IMR-90 (cell line): ENCODE data around the gene CSN1S1. TPM values are rescaled to one million over a fixed set of nuclear protein-coding genes. Genes with fewer than 3 reads are reported as not detected.

ENCODE experiments used
- ATAC-seq: fragments of 200-7000 bp; cut with Tn5 transposase; 2 replicates; pipeline ENCODE4 v1.9.1; 2020; ENCODE audit warnings: low read depth, mild to moderate bottlenecking, moderate library complexity
- BruUV-seq: library from RNA; stranded (reverse); fragments of 400-500 nt; replicated peaks from 2 replicates; lab custom pipeline; 2021; lab: Mats Ljungman, UMichigan
- CTCF ChIA-PET: fragments of 300-600 bp; formaldehyde crosslinking; extraction: SDS; loops from one replicate; lab custom pipeline; 2021; ENCODE audit warnings: antibody characterized with exemption; lab: Yijun Ruan, JAX
- POLR2A ChIA-PET: fragments of 300-600 bp; sonication (Branson Sonifier 250); formaldehyde crosslinking; loops from one replicate; lab custom pipeline; 2022; ENCODE audit warnings: antibody characterized with exemption; ENCODE audit not compliant: unreplicated experiment; lab: Charles Lee
- DNase-seq: peaks from one replicate; pipeline ENCODE4 v3.0.0; 2013
- H2AFZ ChIP-seq: replicated peaks from 2 replicates; pipeline ENCODE3; 2013; ENCODE audit warnings: low read length, mild to moderate bottlenecking; ENCODE audit not compliant: poor library complexity
- H2AK5ac ChIP-seq: 2 replicates; pipeline ENCODE4 v1.6.1; 2013; ENCODE audit warnings: low read depth, low read length, inconsistent platforms
- H2AK9ac ChIP-seq: replicated peaks from 2 replicates; pipeline ENCODE3; 2013; ENCODE audit warnings: mild to moderate bottlenecking, low read depth, low read length, moderate library complexity; ENCODE audit not compliant: poor library complexity
- H2BK120ac ChIP-seq: 2 replicates; pipeline ENCODE4 v1.6.1; 2013; ENCODE audit warnings: low read depth, low read length, inconsistent platforms
- H2BK15ac ChIP-seq: 3 replicates; pipeline ENCODE4 v1.6.1; 2013; ENCODE audit warnings: low read depth, low read length, inconsistent platforms
- H2BK20ac ChIP-seq: 2 replicates; pipeline ENCODE4 v1.6.1; 2013; ENCODE audit warnings: low read depth, mild to moderate bottlenecking, inconsistent platforms, low read length, moderate library complexity
- H2BK5ac ChIP-seq: 2 replicates; pipeline ENCODE4 v1.6.1; 2013; ENCODE audit warnings: mild to moderate bottlenecking, low read depth, low read length, inconsistent platforms; ENCODE audit not compliant: poor library complexity, severe bottlenecking
- H3K14ac ChIP-seq: replicated peaks from 2 replicates; pipeline ENCODE4 v1.6.1; 2013; ENCODE audit warnings: low read depth, low read length, inconsistent platforms
- H3K18ac ChIP-seq: 2 replicates; pipeline ENCODE4 v1.6.1; 2013; ENCODE audit warnings: low read depth, low read length, control low read depth
- H3K23ac ChIP-seq: 2 replicates; pipeline ENCODE4 v1.6.1; 2013; ENCODE audit warnings: low read depth, low read length, inconsistent platforms
- H3K27ac ChIP-seq: 2 replicates; pipeline ENCODE4 v1.5.1; 2013; ENCODE audit warnings: mild to moderate bottlenecking, control low read depth, low read length; ENCODE audit not compliant: insufficient read depth
- H3K27me3 ChIP-seq: 2 replicates; pipeline ENCODE4 v1.6.1; 2013; ENCODE audit warnings: low read length; ENCODE audit not compliant: control insufficient read depth, insufficient read depth
- H3K36me3 ChIP-seq: 2 replicates; pipeline ENCODE4 v1.6.1; 2013; ENCODE audit warnings: low read length, mixed read lengths; ENCODE audit not compliant: control insufficient read depth, insufficient read depth
- H3K4ac ChIP-seq: 2 replicates; pipeline ENCODE4 v1.6.1; 2013; ENCODE audit warnings: low read depth, low read length, inconsistent platforms
- H3K4me1 ChIP-seq: 2 replicates; pipeline ENCODE4 v1.6.1; 2013; ENCODE audit warnings: low read length, mixed read lengths; ENCODE audit not compliant: control insufficient read depth, insufficient read depth
- H3K4me2 ChIP-seq: 2 replicates; pipeline ENCODE4 v1.6.1; 2013; ENCODE audit warnings: low read depth, mild to moderate bottlenecking, control low read depth, low read length, moderate library complexity
- H3K4me3 ChIP-seq: 2 replicates; pipeline ENCODE4 v1.5.1; 2013; ENCODE audit warnings: low read depth, mild to moderate bottlenecking, control low read depth, low read length, moderate library complexity; ENCODE audit not compliant: insufficient read depth
- H3K56ac ChIP-seq: 2 replicates; pipeline ENCODE4 v1.6.1; 2013; ENCODE audit warnings: low read length, inconsistent platforms; ENCODE audit not compliant: insufficient read depth; ENCODE audit errors: extremely low read depth
- H3K79me1 ChIP-seq, 2 experiments: 2 replicates each; pipeline ENCODE4 v1.6.1; 2013; ENCODE audit warnings: low read length in 2 of 2, inconsistent platforms in 1 of 2, low read depth in 1 of 2
- H3K9ac ChIP-seq: 2 replicates; pipeline ENCODE4 v1.6.1; 2013; ENCODE audit warnings: low read depth, low read length, control low read depth
- H3K9me1 ChIP-seq: 2 replicates; pipeline ENCODE4 v1.6.1; 2013; ENCODE audit warnings: low read length, inconsistent platforms; ENCODE audit not compliant: insufficient read depth
- H3K9me3 ChIP-seq: 2 replicates; pipeline ENCODE4 v1.6.1; 2013; ENCODE audit warnings: low read length; ENCODE audit not compliant: control insufficient read depth, insufficient read depth
- H4K20me1 ChIP-seq: 2 replicates; pipeline ENCODE4 v1.6.1; 2013; ENCODE audit warnings: low read length, inconsistent platforms; ENCODE audit not compliant: insufficient read depth
- H4K5ac ChIP-seq: 2 replicates; pipeline ENCODE4 v1.6.1; 2013; ENCODE audit warnings: mild to moderate bottlenecking, low read depth, low read length, control low read depth
- H4K8ac ChIP-seq, 2 experiments: 2 replicates each; pipeline ENCODE4 v1.6.1; 2013; ENCODE audit warnings: low read depth in 2 of 2, low read length in 2 of 2, control low read depth in 1 of 2, inconsistent platforms in 1 of 2
- H4K91ac ChIP-seq: 2 replicates; pipeline ENCODE4 v1.6.1; 2013; ENCODE audit warnings: low read depth, low read length, inconsistent platforms; ENCODE audit not compliant: insufficient read depth
- BHLHE40 ChIP-seq: fragments of 150-350 bp; IDR thresholded peaks from 2 replicates; pipeline ENCODE4 v1.6.1; 2016; ENCODE audit warnings: mild to moderate bottlenecking, low read depth, low read length
- CEBPB ChIP-seq: IDR thresholded peaks from 2 replicates; pipeline ENCODE4 v1.6.1; 2012; ENCODE audit warnings: low read depth, low read length, improper control_type of control experiment
- CHD1 ChIP-seq: IDR thresholded peaks from 2 replicates; pipeline ENCODE4 v1.6.1; 2012; ENCODE audit warnings: low read depth, low read length, improper control_type of control experiment
- CTCF ChIP-seq: conservative IDR thresholded peaks from 2 replicates; pipeline ENCODE4 v1.5.1; 2012; ENCODE audit warnings: mild to moderate bottlenecking, low read depth, low read length, improper control_type of control experiment
- ELK1 ChIP-seq: fragments of 150-350 bp; IDR thresholded peaks from 2 replicates; pipeline ENCODE4 v1.6.1; 2016; ENCODE audit warnings: low read depth, mild to moderate bottlenecking, low read length, moderate library complexity, borderline replicate concordance
- FOS ChIP-seq: fragments of 150-350 bp; IDR thresholded peaks from 2 replicates; pipeline ENCODE4 v1.6.1; 2016; ENCODE audit warnings: low read depth, low read length
- MAFK ChIP-seq: IDR thresholded peaks from 2 replicates; pipeline ENCODE4 v1.6.1; 2012; ENCODE audit warnings: low read depth, low read length, improper control_type of control experiment
- MAZ ChIP-seq: IDR thresholded peaks from 2 replicates; pipeline ENCODE4 v1.6.1; 2012; ENCODE audit warnings: low read depth, mild to moderate bottlenecking, low read length, improper control_type of control experiment, moderate library complexity, borderline replicate concordance
- MXI1 ChIP-seq: IDR thresholded peaks from 2 replicates; pipeline ENCODE4 v1.6.1; 2012; ENCODE audit warnings: low read depth, mild to moderate bottlenecking, low read length, moderate library complexity, borderline replicate concordance
- NFE2L2 ChIP-seq: fragments of 150-350 bp; IDR thresholded peaks from 2 replicates; pipeline ENCODE4 v1.6.1; 2016; ENCODE audit warnings: low read depth, mild to moderate bottlenecking, low read length
- POLR2A ChIP-seq: IDR thresholded peaks from 2 replicates; pipeline ENCODE4 v1.6.1; 2012; ENCODE audit warnings: mild to moderate bottlenecking, low read depth, low read length
- RAD21 ChIP-seq: IDR thresholded peaks from 2 replicates; pipeline ENCODE4 v1.6.1; 2012; ENCODE audit warnings: low read length, improper control_type of control experiment
- RCOR1 ChIP-seq: IDR thresholded peaks from 2 replicates; pipeline ENCODE4 v1.6.1; 2012; ENCODE audit warnings: mild to moderate bottlenecking, low read length, improper control_type of control experiment; ENCODE audit not compliant: insufficient replicate concordance
- RFX5 ChIP-seq: IDR thresholded peaks from 2 replicates; pipeline ENCODE4 v1.8.0; 2012; ENCODE audit warnings: low read depth, mild to moderate bottlenecking, low read length, moderate library complexity
- SMC3 ChIP-seq: fragments of 150-350 bp; IDR thresholded peaks from 2 replicates; pipeline ENCODE4 v1.6.1; 2016; ENCODE audit warnings: low read depth, mild to moderate bottlenecking, antibody characterized with exemption, low read length, moderate library complexity
- USF2 ChIP-seq: fragments of 150-350 bp; IDR thresholded peaks from 2 replicates; pipeline ENCODE4 v1.6.1; 2017; ENCODE audit warnings: mild to moderate bottlenecking, antibody characterized with exemption, low read length, low read depth
- WGBS, 2 experiments: methylation state at CpG; one replicate each; pipeline versions ENCODE4 v1.1.5 to v1.1.7; 2013; ENCODE audit warnings: missing lambda C conversion rate in 2 of 2; ENCODE audit not compliant: insufficient read length in 1 of 2; ENCODE audit errors: extremely low coverage in 2 of 2; 5-methylcytosine and 5-hydroxymethylcytosine counted together
- dilution Hi-C: fragments of 300-500 bp; cut with HindIII; formaldehyde crosslinking; loops from one replicate; pipeline ENCODE4 v1.14.3; 2018; ENCODE audit warnings: low sequenced_read_pairs; ENCODE audit not compliant: unreplicated experiment
- in situ Hi-C: fragments of 300-500 bp; cut with MboI; formaldehyde crosslinking; loops from 3 replicates; pipeline ENCODE4 v1.14.3; 2019; ENCODE audit warnings: low sequenced_read_pairs, inconsistent platforms, mixed read lengths
- intact Hi-C: fragments of 100-400 bp; cut with micrococcal nuclease; formaldehyde crosslinking; loops from 2 replicates; pipeline ENCODE4 v1.10.0; 2022
- polyA plus RNA-seq, 3 experiments: library from polyadenylated mRNA; depleted of rRNA; stranded (reverse); fragments of >200 nt; gene quantifications; 2 replicates each; pipeline ENCODE4 v1.2.3, GENCODE V29; 2012; ENCODE audit warnings: low replicate concordance in 1 of 3
- total RNA-seq: library from RNA; depleted of rRNA; stranded (reverse); fragments of >200 nt; gene quantifications from 2 replicates; pipeline ENCODE4 v1.2.3, GENCODE V29; 2012

The CSN1S1 gene
- total and polyA plus RNA-seq, 2 of the 4 experiments (the other 2 are of a cell fraction): not detected

- H3K18ac ChIP-seq: no peak within 1 kb of the TSS
- H3K14ac ChIP-seq: no peak within 1 kb of the TSS
- no peak within 1 kb of the TSS for H3K56ac ChIP-seq
- no peak within 1 kb of the TSS for H2AK5ac ChIP-seq
- no peak within 1 kb of the TSS for H2BK120ac ChIP-seq
- WGBS, 2 experiments: no CpG with 5 or more reads among the region's 2 CpGs
- ATAC-seq: no peak
- no peak within 1 kb of the TSS for H4K5ac ChIP-seq
- CTCF ChIA-PET: interaction anchor here (0.9 kb wide), 1 partner anchor 11 kb away, joined by 3 read pairs; no protein-coding TSS in a partner anchor
- H2BK15ac ChIP-seq: no peak within 1 kb of the TSS
- H3K79me1 ChIP-seq: no peaks in the 10 kb centered on the region
- BruUV-seq: no TSS peak
- H3K23ac ChIP-seq: no peak within 1 kb of the TSS
- no peak within 1 kb of the TSS for H3K4ac ChIP-seq
- H2BK20ac ChIP-seq: no peak within 1 kb of the TSS
- no peaks in the 10 kb centered on the region for H4K20me1 ChIP-seq
- no peak within 1 kb of the TSS for H2AFZ ChIP-seq
- no peak within 1 kb of the TSS for H3K9ac ChIP-seq
- intact Hi-C loops: no loop called here
- no peaks in the 10 kb centered on the region for H3K27me3 ChIP-seq
- POLR2A ChIA-PET: no interaction called here
- H3K4me2 ChIP-seq: no peak within 1 kb of the TSS
- no peaks in the 10 kb centered on the region for H3K4me1 ChIP-seq
- H3K9me3 ChIP-seq: no peaks in the 10 kb centered on the region
- no peak for DNase-seq
- no peak within 1 kb of the TSS for H3K27ac ChIP-seq
- no peak within 1 kb of the TSS for H4K8ac ChIP-seq
- dilution Hi-C loops: no loop called here
- in situ Hi-C loops: no loop called here
- TF ChIP-seq POLR2A (no peak), RAD21 (no peak), RFX5 (no peak), CTCF (no peak), BHLHE40 (no peak), CHD1 (no peak), MAFK (no peak), FOS (no peak), ELK1 (no peak), CEBPB (no peak), SMC3 (no peak), MXI1 (no peak), USF2 (no peak), NFE2L2 (no peak), RCOR1 (no peak), MAZ (no peak)
- no peak within 1 kb of the TSS for H2AK9ac ChIP-seq
- no peaks in the 10 kb centered on the region for H3K36me3 ChIP-seq
- no peak within 1 kb of the TSS for H4K91ac ChIP-seq
- no peaks in the 10 kb centered on the region for H3K9me1 ChIP-seq
- no peak within 1 kb of the TSS for H3K4me3 ChIP-seq
- H2BK5ac ChIP-seq: no peak within 1 kb of the TSS
Measured at GRCh38 chr4:69965628-69966027, 34.8 kb downstream of the CSN1S1 start, which contains the start of gene CSN2. CSN2 (minus strand) TSS chr4:69965728; CDS start chr4:69960995, 4,733 bp downstream.
